Fibroblast of skin of right quadriceps (primary cell): Measurements from ENCODE around the gene MTMR4.
"Not testable (repeated sequence)": the region's sequence is repeated elsewhere in the genome, so short reads cannot be mapped to it uniquely, and the experiment has no call there.

Source experiments
- DNase-seq: peaks from one replicate; pipeline ENCODE4 v3.0.0-alpha.2; 2013

MTMR4 gene

GRCh38 chr17:58491510-58492045 lies 22.9 kb downstream of the MTMR4 start:
- DNase-seq: no peak

- DNase-seq: no peak
Observed at GRCh38 chr17:58488428-58488890, 26.0 kb downstream of the MTMR4 start.

DNA sequence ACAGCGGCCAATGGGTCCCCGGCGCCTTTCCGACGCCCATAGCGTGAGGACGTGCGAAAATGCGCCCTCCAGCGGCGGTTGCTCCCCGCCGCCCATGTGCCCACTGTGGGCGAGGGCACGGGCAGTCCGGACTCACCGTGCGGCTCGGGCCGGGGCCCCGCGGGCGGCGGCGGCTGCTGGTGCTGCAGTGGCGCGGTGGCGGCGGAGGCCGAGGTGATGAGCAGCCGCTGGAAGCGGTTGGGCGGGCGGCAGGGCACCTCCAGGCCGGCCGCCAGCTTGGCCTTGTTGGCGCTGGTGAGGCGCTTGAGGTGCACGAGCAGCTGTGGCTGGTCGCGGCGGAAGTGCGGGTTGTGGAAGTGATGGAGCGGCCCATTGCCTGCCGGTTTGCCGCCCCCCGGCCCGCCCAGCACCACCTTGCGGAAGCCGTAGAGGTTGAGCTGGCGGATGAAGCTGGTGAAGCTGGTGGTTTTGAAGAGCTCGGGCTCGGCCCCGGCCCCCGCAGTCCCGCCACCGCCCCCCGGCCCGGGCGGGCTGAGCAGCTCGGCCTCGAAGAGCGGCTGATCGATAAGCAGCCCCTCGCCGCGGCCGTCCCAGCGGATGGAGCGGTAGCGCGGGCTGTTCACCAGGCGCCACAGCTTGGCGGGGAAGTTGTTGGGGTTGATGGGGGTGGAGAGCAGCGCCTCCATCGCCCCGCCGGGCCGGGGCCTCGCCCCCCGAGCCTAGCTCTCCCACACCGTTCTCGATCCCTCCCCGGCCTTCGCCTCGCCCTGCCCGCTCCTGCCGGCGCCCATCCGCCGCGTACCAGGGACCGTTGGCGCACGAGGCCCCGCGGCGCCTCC lies 26.6 kb downstream of the MTMR4 start, which contains the start of gene HSF5:
Gene HSF5, minus strand, starts transcription at position 820 of the 839 bp plus-strand sequence. Its CDS starts 134 bp downstream, at position 686.
- peak; percentile 5 for DNase-seq

DNA sequence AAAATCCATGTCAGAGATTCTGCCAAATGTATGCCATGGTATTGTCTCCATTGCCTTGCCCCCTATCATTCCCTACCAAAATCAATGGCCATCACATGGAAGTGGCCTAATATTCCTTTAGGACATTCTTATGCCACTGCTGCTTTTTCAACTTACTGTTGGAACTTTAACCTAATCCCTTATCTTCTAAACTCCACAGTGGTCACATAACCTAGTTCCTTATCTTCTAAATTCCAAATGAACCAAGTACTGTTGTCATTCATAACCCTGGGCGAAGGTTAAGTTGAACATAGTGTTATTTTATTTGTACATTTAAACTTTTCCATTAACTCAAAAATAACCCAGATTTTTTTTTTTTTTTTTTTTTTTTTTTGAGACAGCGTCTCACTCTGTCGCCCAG lies 29.8 kb downstream of the MTMR4 start:
- DNase-seq: no peak

GRCh38 chr17:58481798-58482197 lies 32.6 kb downstream of the MTMR4 start:
- not testable (repeated sequence) for DNase-seq

DNA sequence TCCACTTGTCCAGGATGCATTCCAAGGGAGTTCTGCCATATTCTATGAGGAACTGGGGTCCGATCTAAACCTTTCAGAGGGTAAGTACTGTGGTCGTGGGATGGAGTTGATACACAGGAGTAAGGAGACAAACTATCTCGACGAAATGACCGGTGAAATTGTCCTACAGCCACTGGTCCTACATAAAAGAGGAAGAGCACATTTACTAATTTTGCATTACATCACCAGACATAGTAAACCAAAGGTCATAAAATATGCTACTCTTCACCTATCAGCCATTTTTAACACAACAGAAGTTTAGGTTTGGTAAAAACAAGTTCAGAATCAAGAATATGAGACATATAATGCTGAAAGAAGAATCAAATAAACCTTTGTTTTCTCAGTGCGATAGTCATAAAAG lies 34.3 kb downstream of the MTMR4 start:
- DNase-seq: no peak

GRCh38 chr17:58476812-58477211 lies 37.6 kb downstream of the MTMR4 start:
- no peak for DNase-seq

DNA sequence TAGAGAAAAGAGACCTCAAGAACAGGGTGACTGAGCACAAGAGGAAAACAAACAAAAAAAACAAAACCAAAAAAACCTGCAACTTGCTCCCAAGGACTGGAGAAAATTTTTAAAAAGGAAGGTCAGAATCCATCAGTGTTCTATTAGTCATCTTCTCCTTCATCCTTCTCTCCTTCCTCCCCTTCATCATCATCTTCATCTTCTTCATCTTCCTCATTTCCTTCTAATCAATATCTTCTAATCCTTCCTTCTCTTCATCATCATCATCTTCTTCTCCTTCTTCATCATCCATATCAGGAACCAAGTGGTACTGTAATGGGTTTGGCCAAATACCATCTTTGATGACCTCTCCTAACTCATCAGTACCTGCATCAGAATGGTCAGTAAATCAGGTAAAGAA lies 38.5 kb downstream of the MTMR4 start:
- no peak for DNase-seq

GRCh38 chr17:58470356-58470755 lies 44.1 kb downstream of the MTMR4 start:
- no peak for DNase-seq

DNA sequence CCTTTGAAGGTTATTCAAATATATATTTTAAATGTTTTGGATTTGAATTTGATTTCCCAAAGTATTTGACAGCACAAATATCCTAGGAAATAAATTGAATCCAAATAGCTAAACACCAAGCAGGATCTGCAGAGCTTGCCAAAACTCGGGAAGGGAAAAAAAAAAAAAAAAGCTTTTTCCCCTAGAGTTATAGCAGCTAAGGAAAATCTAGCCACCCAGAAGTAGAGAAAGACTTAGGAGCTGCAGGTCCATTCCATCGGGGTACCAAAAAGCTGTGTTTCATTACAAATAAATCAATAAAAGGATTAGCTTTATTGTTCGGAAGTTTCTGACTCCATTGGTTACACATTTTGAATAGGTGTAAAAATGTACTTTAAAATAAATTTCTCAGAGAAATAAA lies 45.5 kb downstream of the MTMR4 start:
- DNase-seq: no peak

GRCh38 chr17:58455491-58455890 lies 58.9 kb downstream of the MTMR4 start:
- DNase-seq: no peak

DNA sequence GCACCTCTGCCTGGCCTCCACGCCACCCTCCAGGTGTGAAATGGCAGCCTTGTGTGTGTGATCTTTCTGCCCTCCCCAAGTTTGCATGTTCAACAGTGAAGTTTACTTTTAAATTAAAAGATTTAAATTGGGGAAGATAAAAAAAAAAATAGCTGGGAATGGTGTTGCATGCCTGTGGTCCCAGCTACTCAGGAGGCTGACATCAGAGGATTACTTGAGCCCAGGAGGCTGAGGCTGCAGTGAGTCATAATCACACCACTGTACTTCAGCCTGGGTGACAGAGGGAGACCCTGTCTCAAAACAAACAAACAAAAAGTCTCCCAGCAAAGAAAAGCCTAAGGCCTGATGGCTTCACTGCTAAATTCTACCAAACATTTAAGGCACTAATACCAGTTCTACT lies 61.7 kb downstream of the MTMR4 start:
- peak; percentile 11 for DNase-seq

DNA sequence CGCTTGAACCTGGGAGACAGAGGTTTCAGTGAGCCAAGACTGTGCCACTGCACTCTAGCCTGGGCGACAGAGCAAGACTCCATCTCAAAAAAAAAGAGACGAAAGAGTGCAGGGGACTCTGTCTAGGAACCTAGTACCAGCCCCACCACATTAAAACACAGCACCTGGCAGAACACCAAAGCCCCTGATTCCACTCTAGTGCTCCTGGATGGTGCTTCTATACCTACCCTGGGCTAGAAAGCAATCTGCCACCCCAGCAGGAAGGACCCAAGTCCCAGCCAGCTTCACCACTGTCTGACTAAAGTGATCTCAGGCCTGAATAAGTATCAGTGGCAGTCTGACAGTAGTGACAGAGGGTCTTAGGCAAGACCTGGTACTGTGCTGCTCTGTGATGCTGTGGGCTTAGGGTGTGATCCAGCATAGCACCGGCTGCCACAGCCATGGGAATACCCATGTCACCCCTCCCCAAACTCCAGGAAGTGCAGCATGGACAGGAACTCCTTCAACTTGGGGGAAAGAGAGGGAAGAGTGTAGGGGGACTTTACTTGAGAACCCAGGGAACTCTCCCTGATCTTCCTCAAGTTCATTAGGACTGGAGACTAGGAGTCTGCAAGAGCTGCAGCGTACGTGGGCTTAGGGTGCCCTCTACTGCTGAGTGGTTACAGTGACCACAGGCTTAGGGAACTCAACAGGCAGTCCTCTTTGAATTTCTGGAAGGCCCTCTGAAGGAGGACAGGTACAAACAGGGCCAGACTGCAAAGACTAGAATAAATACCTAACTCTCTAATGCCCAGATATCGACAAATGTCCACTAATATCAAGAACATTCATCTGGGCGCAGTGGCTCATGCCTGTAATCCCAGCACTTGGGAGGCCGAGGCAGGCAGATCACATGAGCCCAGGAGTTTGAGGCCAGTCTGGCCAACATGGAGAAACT lies 67.1 kb downstream of the MTMR4 start:
- DNase-seq: peak; percentile 74

DNA sequence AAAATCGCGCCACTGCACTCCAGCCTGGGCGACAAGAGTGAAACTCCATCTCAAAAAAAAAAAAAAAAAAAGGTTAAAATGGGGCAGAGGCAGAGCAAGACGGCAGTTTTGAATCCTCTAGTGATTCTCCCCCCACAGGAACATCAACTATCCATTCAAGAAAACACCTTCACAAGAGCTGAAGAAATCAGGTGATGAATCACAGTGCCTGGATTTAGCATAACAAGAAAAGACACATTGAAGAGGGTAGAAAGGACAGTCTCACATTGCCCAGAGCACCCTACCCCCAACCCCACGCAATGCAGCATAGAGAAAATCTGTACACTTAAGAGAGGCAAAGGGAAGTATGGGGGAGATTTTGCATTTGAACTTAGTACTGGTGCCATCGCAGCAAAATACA lies 68.4 kb downstream of the MTMR4 start:
- DNase-seq: no peak
